GM12878 (cell line): Measurements from ENCODE around the gene ZNF333. TPM values are rescaled to one million over a fixed set of nuclear protein-coding genes. Genes with fewer than 3 reads are reported as not detected.

Experiments
- ATAC-seq: fragments of 200-7000 bp; cut with Tn5 transposase; 3 replicates; pipeline ENCODE4 v1.9.1; 2020; ENCODE audit warnings: mild to moderate bottlenecking, moderate library complexity
- BruUV-seq: library from RNA; stranded (reverse); fragments of 400-500 nt; replicated peaks from 2 replicates; lab custom pipeline; 2021; lab: Mats Ljungman, UMichigan
- CTCF ChIA-PET: fragments of 300-600 bp; sonication (Branson Sonifier 250); formaldehyde crosslinking; extraction: SDS; loops from one replicate; lab custom pipeline; 2021; ENCODE audit warnings: inconsistent platforms; lab: Yijun Ruan, JAX
- POLR2A ChIA-PET: fragments of 350-600 bp; formaldehyde crosslinking; extraction: SDS; loops from one replicate; lab custom pipeline; 2021; ENCODE audit warnings: inconsistent platforms; lab: Charles Lee
- RAD21 ChIA-PET: fragments of 300-600 bp; sonication (Branson Sonifier 250); formaldehyde crosslinking; loops from one replicate; lab custom pipeline; 2023; ENCODE audit warnings: antibody characterized with exemption; ENCODE audit not compliant: unreplicated experiment; lab: Charles Lee
- SMC1A ChIA-PET: fragments of 300-600 bp; sonication (Branson Sonifier 250); formaldehyde crosslinking; loops from one replicate; lab custom pipeline; 2023; ENCODE audit not compliant: unreplicated experiment, uncharacterized antibody; lab: Charles Lee
- DNase-seq: peaks from one replicate; pipeline ENCODE4 v3.0.0-alpha.2; 2011; ENCODE audit warnings: low read depth, low spot score
- FAIRE-seq: peaks from 3 replicates; lab custom pipeline; 2011; peaks lifted over from hg19 to GRCh38; lab: Jason Lieb, UNC
- H2AFZ ChIP-seq: 2 replicates; pipeline ENCODE4 v1.6.0; 2011; ENCODE audit warnings: low read depth, low read length, control low read depth; ENCODE audit not compliant: control insufficient read depth
- H3K27ac ChIP-seq: 2 replicates; pipeline ENCODE4 v1.5.1; 2011; ENCODE audit warnings: control low read depth; ENCODE audit not compliant: control insufficient read depth, insufficient read depth
- H3K27me3 ChIP-seq, 2 experiments: replicated peaks in 1 of 2; 2 replicates each; pipeline versions ENCODE4 v1.6.0 to v1.6.1; 2011; ENCODE audit warnings: low read length in 1 of 2; ENCODE audit not compliant: control insufficient read depth in 2 of 2, insufficient read depth in 2 of 2
- H3K36me3 ChIP-seq, 2 experiments: 2 replicates each; pipeline ENCODE4 v1.5.1; 2011; ENCODE audit warnings: low read length in 1 of 2; ENCODE audit not compliant: control insufficient read depth in 2 of 2, insufficient read depth in 2 of 2
- H3K4me1 ChIP-seq: 2 replicates; pipeline ENCODE4 v1.6.1; 2011; ENCODE audit warnings: mild to moderate bottlenecking, low read length, moderate library complexity, mixed read lengths; ENCODE audit not compliant: control insufficient read depth, insufficient read depth
- H3K4me2 ChIP-seq: 2 replicates; pipeline ENCODE4 v1.6.0; 2011; ENCODE audit warnings: control low read depth; ENCODE audit not compliant: control insufficient read depth, insufficient read depth
- H3K4me3 ChIP-seq: fragments of 200-600 bp; sonication (generic); 2 replicates; pipeline ENCODE4 v1.5.1; 2016
- H3K79me2 ChIP-seq: 2 replicates; pipeline ENCODE4 v1.6.0; 2011; ENCODE audit warnings: low read length; ENCODE audit not compliant: control insufficient read depth, insufficient read depth
- H3K9ac ChIP-seq: 2 replicates; pipeline ENCODE4 v1.8.0; 2011; ENCODE audit warnings: low read length, control low read depth, mixed read lengths; ENCODE audit not compliant: control insufficient read depth, insufficient read depth
- H3K9me3 ChIP-seq: replicated peaks from 3 replicates; pipeline ENCODE4 v1.5.1; 2011; ENCODE audit warnings: mild to moderate bottlenecking, low read length; ENCODE audit not compliant: control insufficient read depth, insufficient read depth
- H4K20me1 ChIP-seq: 2 replicates; pipeline ENCODE4 v1.6.0; 2011; ENCODE audit not compliant: control insufficient read depth, insufficient read depth
- BHLHE40 ChIP-seq, 2 experiments: fragments of 450-650 bp in 1 of 2; IDR thresholded peaks; 2 replicates each; pipeline ENCODE4 v1.6.1; 2011 to 2017; ENCODE audit warnings: low read depth in 2 of 2, borderline replicate concordance in 1 of 2, improper control_type of control experiment in 1 of 2, low read length in 1 of 2, mild to moderate bottlenecking in 1 of 2
- CEBPB ChIP-seq, 2 experiments: fragments of 150-350 bp in 1 of 2; IDR thresholded peaks; 2 replicates each; pipeline ENCODE4 v1.6.1; 2012 to 2014; ENCODE audit warnings: low read depth in 2 of 2, low read length in 2 of 2, borderline replicate concordance in 1 of 2, inconsistent platforms in 1 of 2
- EED ChIP-seq: sonication (generic); IDR thresholded peaks from 2 replicates; pipeline ENCODE4 v1.6.1; 2016; ENCODE audit warnings: antibody characterized with exemption, low read depth
- ESRRA ChIP-seq: IDR thresholded peaks from 2 replicates; pipeline ENCODE4 v1.6.1; 2012; ENCODE audit warnings: mild to moderate bottlenecking, low read length, improper control_type of control experiment
- FOXM1 ChIP-seq: IDR thresholded peaks from 2 replicates; pipeline ENCODE4 v1.6.1; 2012; ENCODE audit warnings: low read depth, mild to moderate bottlenecking, inconsistent platforms, low read length, moderate library complexity
- GABPA ChIP-seq: IDR thresholded peaks from 2 replicates; pipeline ENCODE4 v1.6.1; 2014; ENCODE audit warnings: antibody characterized with exemption, low read depth, mild to moderate bottlenecking, inconsistent platforms
- HCFC1 ChIP-seq: fragments of 150-350 bp; IDR thresholded peaks from 2 replicates; pipeline ENCODE4 v1.6.1; 2014; ENCODE audit warnings: low read length
- HDGF ChIP-seq: fragments of 450-650 bp; IDR thresholded peaks from 2 replicates; pipeline ENCODE4 v1.6.1; 2016; ENCODE audit warnings: antibody characterized with exemption
- IKZF1 ChIP-seq: fragments of 450-650 bp; conservative IDR thresholded peaks from 2 replicates; pipeline ENCODE4 v1.6.1; 2017; ENCODE audit warnings: antibody characterized with exemption, mild to moderate bottlenecking
- NFYB ChIP-seq: IDR thresholded peaks from 2 replicates; pipeline ENCODE4 v1.6.1; 2011; ENCODE audit warnings: low read depth, mild to moderate bottlenecking, low read length, improper control_type of control experiment, moderate library complexity; ENCODE audit not compliant: insufficient read depth
- RBBP5 ChIP-seq: fragments of 200-600 bp; sonication (generic); conservative IDR thresholded peaks from 2 replicates; pipeline ENCODE4 v1.6.1; 2016
- SIX5 ChIP-seq: IDR thresholded peaks from 2 replicates; pipeline ENCODE4 v1.6.1; 2011; ENCODE audit warnings: mild to moderate bottlenecking, low read depth, low read length, moderate library complexity; ENCODE audit not compliant: severe bottlenecking
- SUPT20H ChIP-seq: IDR thresholded peaks from 2 replicates; pipeline ENCODE4 v1.6.1; 2011; ENCODE audit warnings: low read depth, mild to moderate bottlenecking, low read length, moderate library complexity, borderline replicate concordance; ENCODE audit not compliant: control insufficient read depth
- SUZ12 ChIP-seq: fragments of 200-600 bp; sonication (generic); IDR thresholded peaks from one replicate; pipeline ENCODE4 v1.6.1; 2018; ENCODE audit warnings: antibody characterized with exemption, mild to moderate bottlenecking; ENCODE audit not compliant: unreplicated experiment
- ZBTB33 ChIP-seq: fragments of 450-650 bp; IDR thresholded peaks from 2 replicates; pipeline ENCODE4 v1.6.1; 2017; ENCODE audit warnings: mild to moderate bottlenecking
- WGBS: methylation state at CpG from one replicate; pipeline ENCODE4 v1.1.6; 2016; ENCODE audit warnings: low lambda C conversion rate; ENCODE audit not compliant: insufficient replicate concordance, insufficient coverage; ENCODE audit errors: missing lambda C conversion rate; 5-methylcytosine and 5-hydroxymethylcytosine counted together
- in situ Hi-C: fragments of 300-500 bp; cut with MboI; formaldehyde crosslinking; loops from 9 replicates; pipeline ENCODE4 v1.14.3; 2018; ENCODE audit warnings: mixed read lengths
- intact Hi-C: fragments of 100-400 bp; cut with micrococcal nuclease; formaldehyde crosslinking; loops from one replicate; pipeline ENCODE4 v1.14.2; 2022; ENCODE audit not compliant: unreplicated experiment
- polyA plus RNA-seq, 11 experiments: library from polyadenylated mRNA; depleted of rRNA in 4 of 11; unstranded in 6 of 11; stranded (reverse) in 5 of 11; fragments of >200 nt; fragmentation: Nextera tagmentation in 4 of 11; fragmentation: Illumina TruSeq in 1 of 11; extraction: Ambion mirVana in 4 of 11; extraction: Trizol in 1 of 11; gene quantifications; 1 replicate in 1 of 11; 2 replicates in 10 of 11; pipeline versions ENCODE4 v1.2.1 to v1.2.3, GENCODE V29; 2011 to 2016; ENCODE audit warnings: inconsistent platforms in 2 of 11, missing spikeins in 2 of 11, low read depth in 1 of 11
- total RNA-seq, 4 experiments: library from RNA; depleted of rRNA in 3 of 4; stranded (reverse); fragments of >200 nt in 3 of 4; fragmentation: Illumina TruSeq in 1 of 4; extraction: Trizol in 1 of 4; gene quantifications; 2 replicates each; pipeline versions ENCODE4 v1.2.1 to v1.2.3, GENCODE V29; 2013 to 2021

Gene ZNF333
- total and polyA plus RNA-seq, 10 of the 15 experiments (the other 5 are each of a cell fraction or from before 2014, with no cell fraction given), result 2.3 to 14.1 (median 5.7) TPM

- H2AFZ ChIP-seq, result no peak overlapping the region
- BruUV-seq, result no TSS peak
- no peak overlapping the region for H3K4me2 ChIP-seq
- H3K9me3 ChIP-seq, result peaks cover 25% of the 10 kb centered on the region
- ChIA-PET RAD21 (no interaction called here), SMC1A (no interaction called here), CTCF (no interaction called here), POLR2A (no interaction called here)
- TF ChIP-seq IKZF1 (no peak), EED (no peak), HDGF (no peak), ESRRA (no peak), CEBPB (IDR thresholded peaks at IDR 0.05; ENCODE audit: borderline replicate concordance in 1 of 2, low read depth in 2 of 2, low read length in 2 of 2) (no peak), NFYB (no peak), RBBP5 (no peak), BHLHE40 (IDR thresholded peaks at IDR 0.05; ENCODE audit: borderline replicate concordance in 1 of 2, low read depth in 2 of 2, low read length in 1 of 2) (no peak)
- intact Hi-C loops, result no loop called here
- H4K20me1 ChIP-seq, result no peaks in the 10 kb centered on the region
- no peak overlapping the region for H3K9ac ChIP-seq
- no peaks in the 10 kb centered on the region for H3K4me1 ChIP-seq
- no peak for ATAC-seq
- H3K36me3 ChIP-seq, result peaks cover 0 to 6% of the 10 kb centered on the region in 2 experiments; a peak in 1 of 4 replicates
- WGBS, result 77% methylated on average over 3 of the region's 3 CpGs
- no peak overlapping the region for H3K4me3 ChIP-seq
- no peaks in the 10 kb centered on the region for H3K79me2 ChIP-seq
- H3K27me3 ChIP-seq, result no peaks in the 10 kb centered on the region
- in situ Hi-C loops, result no loop called here
- no peak for DNase-seq
- no peak overlapping the region for H3K27ac ChIP-seq
- no peak for FAIRE-seq
Measured at GRCh38 chr19:14719162-14719561, 29.3 kb downstream of the ZNF333 start.

GRCh38 chr19:14722127-14722526 is 32.3 kb downstream of the ZNF333 start:
- Histone ChIP-seq H3K27ac (no peak overlapping the region), H3K36me3 (peaks cover 0 to 4% of the 10 kb centered on the region in 2 experiments; a peak in 1 of 4 replicates), H4K20me1 (no peaks in the 10 kb centered on the region), H3K79me2 (no peaks in the 10 kb centered on the region), H3K9ac (no peak overlapping the region), H3K4me1 (no peaks in the 10 kb centered on the region), H3K4me2 (no peak overlapping the region), H3K4me3 (no peak overlapping the region), H3K27me3 (no peaks in the 10 kb centered on the region), H2AFZ (no peak overlapping the region), H3K9me3 (peaks cover 25% of the 10 kb centered on the region)
- DNase-seq, result no peak
- 62% methylated on average over 2 of the region's 2 CpGs for WGBS
- no TSS peak for BruUV-seq
- ChIA-PET RAD21 (no interaction called here), SMC1A (no interaction called here), CTCF (interaction anchor here (0.5 kb wide), 1 partner anchor 102 kb away, joined by 3 read pairs; no protein-coding TSS in a partner anchor), POLR2A (no interaction called here)
- no peak for ATAC-seq
- intact Hi-C loops, result no loop called here
- in situ Hi-C loops, result no loop called here
- no peak for FAIRE-seq
- TF ChIP-seq SUPT20H, result no peak
- no peak for TF ChIP-seq ZBTB33
- no peak for TF ChIP-seq GABPA
- no peak for TF ChIP-seq HDGF
- TF ChIP-seq SUZ12, result no peak
- TF ChIP-seq FOXM1, result no peak
- TF ChIP-seq SIX5, result no peak
- TF ChIP-seq HCFC1, result no peak
